ENCODE results near the gene CD160.

DNA sequence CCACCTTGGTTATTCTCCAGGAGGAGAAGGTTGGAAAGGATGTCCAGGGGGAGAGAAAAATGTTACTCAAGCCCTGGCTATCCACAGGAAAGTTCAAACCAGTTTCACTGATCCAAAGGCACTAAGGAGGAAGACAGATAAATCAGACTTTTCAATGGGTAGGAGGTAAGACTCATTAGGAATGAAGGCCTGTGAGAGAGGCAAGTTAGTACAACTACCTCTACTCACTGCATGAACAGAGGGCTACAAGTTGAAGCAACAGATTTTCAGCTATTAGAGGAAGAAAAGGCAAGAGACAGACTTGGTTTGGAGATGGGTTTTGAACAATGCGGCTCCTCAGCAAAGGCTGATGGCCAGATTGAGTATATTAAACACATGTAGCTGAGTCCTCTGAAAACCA lies 16.9 kb downstream of the CD160 start:
- TF ChIP-seq SUZ12 (IDR thresholded peaks at IDR 0.05; ENCODE audit: extremely low read depth, insufficient read depth, insufficient read length) (no peak), YY1 (IDR thresholded peaks at IDR 0.05; ENCODE audit: insufficient read depth, insufficient read length) (no peak)

All from NT2/D1 (cell line).